ELR (cell line): Measurements from ENCODE around the gene WWOX.
"Not testable (repeated sequence)": the region's sequence is repeated elsewhere in the genome, so short reads cannot be mapped to it uniquely, and the experiment has no call there.

Source experiments
- DNase-seq: peaks from one replicate; pipeline ENCODE4 v3.0.0-alpha.2; 2015; ENCODE audit warnings: low read depth

The WWOX gene

DNA sequence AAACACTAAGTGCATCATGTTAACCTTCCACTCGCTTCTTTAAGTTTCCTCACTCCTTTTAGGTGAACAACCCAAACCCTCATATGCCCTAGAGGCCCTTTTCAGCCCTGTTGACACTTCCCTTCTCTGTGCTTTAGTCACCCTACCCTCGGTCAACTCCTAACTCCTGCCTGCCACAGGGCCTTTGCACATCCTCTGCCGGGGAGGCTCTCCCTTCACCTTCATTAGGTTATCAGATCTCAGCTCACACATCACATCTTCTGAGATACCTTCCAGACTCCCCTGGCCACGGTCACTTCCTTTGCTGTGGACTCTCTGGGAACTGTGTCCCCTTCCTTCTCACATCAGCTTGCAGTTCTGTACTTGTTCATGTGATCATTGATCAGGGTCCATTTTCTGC, 926.7 kb downstream of the WWOX start:
- DNase-seq, result no peak

DNA sequence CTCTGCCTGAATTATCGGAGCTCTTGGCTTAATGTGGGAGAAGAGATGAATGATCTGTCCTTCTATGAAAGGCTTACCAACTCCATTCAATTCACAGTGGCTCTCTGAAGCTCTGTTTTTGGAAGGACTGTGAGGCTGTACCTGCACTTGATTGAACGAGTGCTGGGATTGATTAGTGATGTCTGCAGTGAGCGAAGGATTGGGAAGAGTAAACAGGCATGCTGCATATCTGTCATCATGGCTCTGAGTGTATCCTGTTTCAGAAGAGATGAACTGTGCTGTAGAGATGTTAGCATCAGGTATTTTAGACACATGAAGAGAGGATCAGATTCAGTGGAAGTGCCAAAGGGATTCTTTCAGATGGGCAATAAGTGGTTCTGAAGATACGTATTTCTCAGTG, 937.1 kb downstream of the WWOX start:
- DNase-seq, result no peak

GRCh38 chr16:79037521-79038373, 938.3 kb downstream of the WWOX start:
- DNase-seq, result no peak

DNA sequence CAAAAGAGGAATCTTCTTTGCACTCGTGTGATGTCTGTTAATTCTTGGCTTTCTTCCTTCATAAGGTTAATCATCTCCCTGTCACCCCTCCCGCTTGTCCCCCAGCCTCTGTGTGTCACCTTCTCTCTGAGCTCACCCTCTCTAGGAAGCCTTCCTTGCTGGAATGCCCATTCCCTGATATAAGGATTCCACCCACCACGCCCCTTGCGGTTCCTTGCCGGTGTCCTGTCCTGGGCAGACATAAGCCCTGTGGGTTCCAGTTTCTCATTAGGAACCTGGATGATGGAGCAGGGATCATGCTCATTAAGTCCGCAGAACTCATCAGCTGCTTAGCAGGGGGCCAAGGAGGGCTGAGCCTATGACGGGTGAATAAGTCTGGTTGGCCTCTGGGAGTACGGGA, 941.8 kb downstream of the WWOX start:
- DNase-seq, result no peak

DNA sequence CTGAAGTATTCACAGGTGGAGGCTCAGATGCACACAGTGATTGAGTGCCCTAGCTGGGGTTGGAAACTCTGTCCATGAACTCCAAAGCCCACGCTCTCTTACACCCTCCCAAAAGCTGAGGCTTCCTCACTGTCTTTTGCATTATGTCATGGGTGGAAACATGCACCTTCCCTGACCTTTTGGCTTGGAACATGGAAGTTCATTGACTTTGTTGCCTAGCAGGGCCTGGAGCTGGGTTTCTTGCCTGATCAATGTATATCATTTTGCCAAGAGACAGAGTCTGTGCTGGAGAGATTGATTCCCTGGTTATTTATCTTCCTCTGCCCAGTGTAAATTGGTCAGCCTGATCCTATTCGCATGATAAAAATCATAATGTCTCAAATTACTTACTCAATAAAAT, 942.7 kb downstream of the WWOX start:
- DNase-seq, result no peak

- no peak for DNase-seq
Measured at GRCh38 chr16:79042886-79043285, 943.4 kb downstream of the WWOX start.

DNA sequence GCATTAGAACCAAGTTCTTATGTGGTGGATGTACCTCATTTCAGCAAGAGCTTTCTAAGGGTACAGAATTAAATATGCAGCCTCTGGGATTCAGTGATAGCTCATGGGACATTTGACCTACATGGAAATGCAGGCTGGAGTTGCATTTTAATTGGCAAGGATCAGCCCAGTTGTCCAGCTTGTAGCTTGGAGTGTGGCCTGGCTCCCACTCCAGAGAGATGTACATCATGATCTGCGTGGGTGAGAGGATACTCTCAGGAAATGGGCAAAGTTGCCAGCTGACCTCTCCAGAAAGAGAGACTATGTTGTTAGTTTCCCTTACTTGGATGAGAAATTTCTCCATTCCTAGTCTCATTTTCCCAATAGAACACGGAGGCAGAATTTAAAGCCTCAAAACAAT, 945.7 kb downstream of the WWOX start:
- DNase-seq, result no peak

DNA sequence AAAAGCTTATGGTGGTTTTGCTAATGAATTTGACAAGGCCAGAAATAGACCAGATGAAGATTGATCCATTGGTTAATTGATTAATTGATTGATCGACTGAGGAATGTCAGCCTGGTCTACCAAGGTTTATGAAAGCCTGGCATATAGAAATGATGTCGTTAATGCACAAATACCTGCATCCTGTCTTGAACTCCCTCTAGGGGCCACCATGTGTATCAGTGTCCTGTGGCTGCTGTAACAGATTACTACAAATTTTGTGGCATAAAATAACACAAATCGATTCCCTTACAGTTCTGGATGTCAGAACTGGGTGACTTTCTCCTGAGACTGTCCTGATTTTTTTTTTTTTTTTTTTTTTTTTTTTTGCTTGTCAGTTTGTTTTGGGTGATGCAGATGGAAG, 947.9 kb downstream of the WWOX start:
- DNase-seq, result no peak

GRCh38 chr16:79049040-79049439, 949.6 kb downstream of the WWOX start:
- DNase-seq, result no peak

GRCh38 chr16:79050063-79050462, 950.6 kb downstream of the WWOX start:
- no peak for DNase-seq

GRCh38 chr16:79051313-79051712, 951.9 kb downstream of the WWOX start:
- no peak for DNase-seq

GRCh38 chr16:79052198-79052597, 952.7 kb downstream of the WWOX start:
- not testable (repeated sequence) for DNase-seq

GRCh38 chr16:79053577-79053976, 954.1 kb downstream of the WWOX start:
- no peak for DNase-seq

DNA sequence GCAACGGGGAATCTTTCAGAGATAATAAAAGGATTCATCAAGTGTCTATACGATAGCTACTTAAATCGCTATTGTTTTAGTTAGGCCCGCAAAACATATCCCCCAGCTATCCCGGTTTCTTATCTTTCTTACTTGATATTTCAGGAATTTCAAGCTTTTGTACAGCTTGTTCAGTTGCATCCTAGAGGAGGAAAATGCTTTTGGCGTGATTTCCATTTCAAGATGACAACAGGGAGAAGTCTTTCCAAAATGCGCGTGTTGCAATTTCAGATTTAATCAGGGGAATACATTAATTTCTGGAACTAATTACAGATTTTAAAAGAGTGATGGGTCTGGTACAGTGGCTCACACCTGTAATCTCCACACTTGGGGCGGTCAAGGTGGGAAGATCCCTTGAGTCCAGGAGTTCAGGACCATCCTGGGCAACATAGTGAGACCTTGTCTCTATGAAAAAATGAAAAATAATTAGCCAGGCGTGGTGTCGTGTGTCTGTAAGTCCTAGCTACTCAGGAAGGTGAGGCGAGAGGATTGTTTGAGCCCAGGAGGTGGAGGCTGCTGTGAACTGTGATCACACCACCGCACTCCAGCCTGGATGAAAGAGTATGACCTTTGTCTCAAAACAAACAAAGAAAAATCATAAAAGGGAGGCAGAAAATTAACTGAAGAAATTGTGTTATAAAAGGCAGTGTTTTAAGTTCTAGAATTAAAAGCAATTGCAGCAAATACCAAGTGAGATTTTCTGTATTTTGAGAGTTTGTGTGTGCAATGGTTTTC, 954.9 kb downstream of the WWOX start:
- DNase-seq, result no peak

GRCh38 chr16:79055251-79055970, 956.0 kb downstream of the WWOX start:
- DNase-seq, result no peak

DNA sequence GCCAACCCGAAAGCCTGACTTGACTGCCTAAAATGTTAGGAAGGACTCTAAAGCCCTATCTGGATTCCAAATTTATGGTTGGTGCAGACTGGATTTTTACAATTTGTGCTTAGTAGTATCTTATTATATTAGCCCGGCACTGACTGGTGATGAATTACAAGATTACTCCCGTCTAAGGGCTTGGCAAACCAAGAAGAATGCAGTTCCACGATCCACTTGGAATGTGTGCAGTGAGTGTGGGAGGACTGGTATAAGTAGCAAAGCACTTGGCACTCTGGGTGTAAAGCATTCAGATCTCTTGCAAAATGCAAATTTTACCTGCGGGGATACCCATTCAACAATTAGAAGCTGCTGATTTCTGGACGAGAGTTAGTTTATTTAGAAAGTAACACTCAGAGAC, 961.7 kb downstream of the WWOX start:
- no peak for DNase-seq

GRCh38 chr16:79062336-79062735, 962.9 kb downstream of the WWOX start:
- no peak for DNase-seq

DNA sequence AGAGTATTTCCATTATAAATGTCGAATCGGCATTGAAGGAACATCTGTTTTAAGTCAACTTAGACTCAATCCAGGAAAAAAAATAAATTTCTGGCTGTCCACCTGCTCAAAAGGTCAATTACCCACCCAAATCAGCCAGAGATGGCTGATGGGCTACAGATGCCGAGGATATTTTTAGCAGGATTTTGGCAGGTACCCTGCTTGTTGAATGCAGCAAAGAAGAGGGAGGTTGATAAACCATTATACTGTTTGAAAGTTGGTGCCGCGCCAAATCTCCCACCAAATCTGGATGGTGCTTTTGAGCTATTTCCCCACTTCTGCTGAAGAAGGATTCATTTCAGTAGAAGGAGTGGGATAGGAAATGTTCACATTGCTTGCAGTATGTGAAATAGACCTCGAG, 963.4 kb downstream of the WWOX start:
- no peak for DNase-seq

DNA sequence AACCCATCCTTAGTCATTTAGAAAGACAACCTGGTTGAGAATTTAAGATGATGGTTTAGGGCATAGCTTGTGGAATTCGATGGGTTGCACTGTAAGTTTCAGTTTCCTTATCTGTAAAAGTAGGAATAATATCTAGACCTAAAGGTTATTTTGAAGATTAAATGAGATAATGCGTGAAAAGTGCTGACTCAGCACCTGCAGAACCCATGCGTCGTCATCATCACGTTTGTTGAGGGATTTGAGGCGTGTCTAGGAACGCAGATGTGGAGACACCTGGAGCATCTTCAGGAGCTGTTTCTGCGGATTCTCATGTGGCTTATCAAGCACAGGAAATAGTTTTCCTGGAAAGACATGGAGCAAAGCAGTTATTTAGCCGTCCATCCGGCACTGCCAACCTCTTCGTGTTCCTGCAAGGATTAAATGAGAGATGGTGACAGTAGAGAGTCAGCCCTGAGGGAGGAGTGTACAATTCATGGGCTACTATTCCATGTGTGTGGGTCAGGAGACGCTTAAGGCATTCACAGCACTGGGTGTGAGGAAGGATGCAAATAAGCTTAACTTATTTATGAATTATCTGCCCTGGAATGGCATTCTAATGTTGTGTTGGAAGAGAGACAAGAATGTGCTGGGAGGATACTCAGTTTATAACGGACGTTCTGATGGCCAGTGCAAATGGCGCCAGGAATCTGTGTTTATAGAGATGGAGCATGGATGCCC, 965.0 kb downstream of the WWOX start:
- no peak for DNase-seq

DNA sequence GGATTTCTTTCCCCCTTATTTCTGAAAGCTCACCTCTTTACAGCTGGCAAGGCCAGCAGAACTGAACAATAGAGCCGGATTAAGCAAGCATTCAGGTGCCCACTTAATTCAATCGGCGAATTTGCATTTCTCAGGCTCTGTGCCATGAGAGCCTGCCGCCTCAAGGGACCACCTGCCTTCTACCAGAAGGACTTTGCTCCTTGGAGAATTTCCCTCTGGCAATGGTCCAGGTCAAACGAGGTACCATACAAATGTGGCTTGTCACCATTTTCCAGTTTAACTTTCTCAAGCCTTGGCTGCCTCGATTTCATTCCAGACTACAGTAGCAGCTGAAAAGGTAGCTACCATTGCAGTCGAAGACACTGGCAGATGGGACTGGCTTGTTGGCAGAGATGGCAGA, 967.1 kb downstream of the WWOX start:
- no peak for DNase-seq

DNA sequence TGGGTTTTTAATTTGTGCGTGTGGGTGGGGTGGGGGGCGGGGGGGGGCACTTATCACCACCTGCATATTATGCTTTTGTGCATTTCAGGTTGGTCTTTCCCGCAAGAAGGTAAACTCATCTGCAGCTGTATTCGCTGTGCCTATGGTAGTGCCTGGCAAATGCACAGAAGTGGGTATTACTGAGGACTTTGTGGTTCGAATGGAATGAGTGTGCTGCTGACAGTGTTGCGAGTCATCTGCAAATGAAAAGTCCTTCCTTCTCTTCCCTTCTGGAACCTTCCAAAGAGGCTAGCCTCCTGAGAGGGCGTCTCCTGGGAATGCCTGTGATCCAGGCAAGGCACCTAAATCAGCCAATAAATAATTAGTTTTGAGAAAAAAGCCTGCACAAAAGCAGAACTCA, 968.1 kb downstream of the WWOX start:
- no peak for DNase-seq

- DNase-seq, result no peak
Measured at GRCh38 chr16:79069121-79069520, 969.7 kb downstream of the WWOX start.
